ENCODE data around the gene MUSTN1.

DNA sequence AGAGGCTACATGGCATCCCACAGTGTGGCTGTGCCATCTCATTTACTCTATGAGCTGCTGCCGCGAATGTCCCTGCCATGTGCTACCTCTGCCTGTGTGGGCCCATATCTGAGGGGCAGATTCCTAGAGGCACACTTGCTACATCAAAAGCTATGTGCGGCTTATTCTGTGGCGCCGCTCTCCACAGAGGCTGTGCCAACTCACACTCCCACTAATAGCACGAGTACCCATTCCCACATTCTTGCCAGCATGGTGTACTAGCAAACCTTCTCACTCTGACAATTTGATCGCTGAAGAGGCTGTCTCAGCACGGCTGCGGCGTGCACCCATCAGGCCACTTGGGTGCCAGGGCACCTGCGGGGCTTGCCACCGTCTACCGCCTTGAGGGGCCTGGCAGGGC lies 31.2 kb upstream of the MUSTN1 start:
- TF ChIP-seq, protein P1, sequence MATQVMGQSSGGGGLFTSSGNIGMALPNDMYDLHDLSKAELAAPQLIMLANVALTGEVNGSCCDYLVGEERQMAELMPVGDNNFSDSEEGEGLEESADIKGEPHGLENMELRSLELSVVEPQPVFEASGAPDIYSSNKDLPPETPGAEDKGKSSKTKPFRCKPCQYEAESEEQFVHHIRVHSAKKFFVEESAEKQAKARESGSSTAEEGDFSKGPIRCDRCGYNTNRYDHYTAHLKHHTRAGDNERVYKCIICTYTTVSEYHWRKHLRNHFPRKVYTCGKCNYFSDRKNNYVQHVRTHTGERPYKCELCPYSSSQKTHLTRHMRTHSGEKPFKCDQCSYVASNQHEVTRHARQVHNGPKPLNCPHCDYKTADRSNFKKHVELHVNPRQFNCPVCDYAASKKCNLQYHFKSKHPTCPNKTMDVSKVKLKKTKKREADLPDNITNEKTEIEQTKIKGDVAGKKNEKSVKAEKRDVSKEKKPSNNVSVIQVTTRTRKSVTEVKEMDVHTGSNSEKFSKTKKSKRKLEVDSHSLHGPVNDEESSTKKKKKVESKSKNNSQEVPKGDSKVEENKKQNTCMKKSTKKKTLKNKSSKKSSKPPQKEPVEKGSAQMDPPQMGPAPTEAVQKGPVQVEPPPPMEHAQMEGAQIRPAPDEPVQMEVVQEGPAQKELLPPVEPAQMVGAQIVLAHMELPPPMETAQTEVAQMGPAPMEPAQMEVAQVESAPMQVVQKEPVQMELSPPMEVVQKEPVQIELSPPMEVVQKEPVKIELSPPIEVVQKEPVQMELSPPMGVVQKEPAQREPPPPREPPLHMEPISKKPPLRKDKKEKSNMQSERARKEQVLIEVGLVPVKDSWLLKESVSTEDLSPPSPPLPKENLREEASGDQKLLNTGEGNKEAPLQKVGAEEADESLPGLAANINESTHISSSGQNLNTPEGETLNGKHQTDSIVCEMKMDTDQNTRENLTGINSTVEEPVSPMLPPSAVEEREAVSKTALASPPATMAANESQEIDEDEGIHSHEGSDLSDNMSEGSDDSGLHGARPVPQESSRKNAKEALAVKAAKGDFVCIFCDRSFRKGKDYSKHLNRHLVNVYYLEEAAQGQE (IDR thresholded peaks at IDR 0.05; ENCODE audit: insufficient read depth in 1 of 2, low read depth in 2 of 2, low read length in 2 of 2), result no peak
- TF ChIP-seq TAF1 (IDR thresholded peaks at IDR 0.05; ENCODE audit: borderline replicate concordance, insufficient read depth, low read length), result no peak

Data from PFSK-1 (cell line).